Liver (tissue), 9 donors: Measurements from ENCODE around the gene TYMP. TPM values are rescaled to one million over a fixed set of nuclear protein-coding genes. Genes with fewer than 3 reads are reported as not detected.

ENCODE experiments used
- DNase-seq: peaks from one replicate; pipeline ENCODE4 v3.0.0-alpha.2; 2017; ENCODE audit warnings: low spot score
- H3K27ac ChIP-seq, 2 donors: one replicate each; pipeline ENCODE4 v1.7.0; 2013; ENCODE audit warnings: inconsistent platforms in 2 of 2, low read length in 2 of 2, control low read depth in 1 of 2, low read depth in 1 of 2, mild to moderate bottlenecking in 1 of 2
- H3K27me3 ChIP-seq, 4 donors: one replicate each; pipeline versions ENCODE4 v1.6.1 to v1.7.0; 2013; ENCODE audit warnings: low read length in 3 of 4, inconsistent platforms in 1 of 4, mild to moderate bottlenecking in 1 of 4, moderate library complexity in 1 of 4; ENCODE audit not compliant: control insufficient read depth in 4 of 4, insufficient read depth in 4 of 4
- H3K36me3 ChIP-seq, 4 donors: one replicate each; pipeline versions ENCODE4 v1.6.1 to v1.7.0; 2013; ENCODE audit warnings: low read length in 3 of 4, mild to moderate bottlenecking in 3 of 4, low read depth in 1 of 4, moderate library complexity in 1 of 4; ENCODE audit not compliant: control insufficient read depth in 4 of 4, insufficient read depth in 3 of 4
- H3K4me1 ChIP-seq, 4 donors: one replicate each; pipeline versions ENCODE4 v1.6.1 to v1.7.0; 2013; ENCODE audit warnings: low read length in 3 of 4, mild to moderate bottlenecking in 3 of 4, moderate library complexity in 1 of 4; ENCODE audit not compliant: control insufficient read depth in 4 of 4, insufficient read depth in 4 of 4
- H3K4me3 ChIP-seq, 3 donors: one replicate each; pipeline versions ENCODE4 v1.6.1 to v1.7.0; 2013; ENCODE audit warnings: low read length in 3 of 3, control low read depth in 1 of 3, low read depth in 1 of 3, mild to moderate bottlenecking in 1 of 3
- H3K9ac ChIP-seq, 2 donors: one replicate each; pipeline ENCODE4 v1.7.0; 2013; ENCODE audit warnings: low read length in 2 of 2, mild to moderate bottlenecking in 2 of 2, moderate library complexity in 2 of 2, control low read depth in 1 of 2, low read depth in 1 of 2
- H3K9me3 ChIP-seq, 4 donors: one replicate each; pipeline versions ENCODE4 v1.6.1 to v1.7.0; 2013; ENCODE audit warnings: low read length in 3 of 4; ENCODE audit not compliant: control insufficient read depth in 4 of 4
- CTCF ChIP-seq: fragments of 150-350 bp; IDR thresholded peaks from 2 replicates; pipeline ENCODE4 v1.5.1; 2017; ENCODE audit warnings: improper control_type of control experiment, low read depth, low read length; ENCODE audit not compliant: missing input control
- EGR1 ChIP-seq, 2 donors: IDR thresholded peaks; 2 replicates each; pipeline ENCODE4 v1.6.1; 2016 to 2018; ENCODE audit warnings: antibody characterized with exemption in 2 of 2, low read depth in 2 of 2
- FOXA1 ChIP-seq: IDR thresholded peaks from 2 replicates; pipeline ENCODE4 v1.6.1; 2016; ENCODE audit warnings: antibody characterized with exemption
- FOXA2 ChIP-seq: IDR thresholded peaks from 2 replicates; pipeline ENCODE4 v1.6.1; 2016; ENCODE audit warnings: antibody characterized with exemption
- GABPA ChIP-seq, 2 donors: IDR thresholded peaks in 1 of 2; conservative IDR thresholded peaks in 1 of 2; 2 replicates each; pipeline ENCODE4 v1.6.1; 2016; ENCODE audit warnings: antibody characterized with exemption in 2 of 2, mild to moderate bottlenecking in 1 of 2, moderate library complexity in 1 of 2
- HNF4A ChIP-seq, 2 donors: conservative IDR thresholded peaks; 2 replicates each; pipeline ENCODE4 v1.6.1; 2016; ENCODE audit warnings: antibody characterized with exemption in 2 of 2, mild to moderate bottlenecking in 2 of 2
- HNF4G ChIP-seq: IDR thresholded peaks from 2 replicates; pipeline ENCODE4 v1.6.1; 2016; ENCODE audit warnings: antibody characterized with exemption
- JUND ChIP-seq, 2 donors: IDR thresholded peaks; 2 replicates each; pipeline ENCODE4 v1.6.1; 2016; ENCODE audit warnings: antibody characterized with exemption in 2 of 2
- RAD21 ChIP-seq, 2 donors: IDR thresholded peaks; 2 replicates each; pipeline ENCODE4 v1.6.1; 2016; ENCODE audit warnings: antibody characterized with exemption in 2 of 2, mild to moderate bottlenecking in 2 of 2
- RXRA ChIP-seq, 2 donors: IDR thresholded peaks; 2 replicates each; pipeline ENCODE4 v1.6.1; 2017 to 2018; ENCODE audit warnings: antibody characterized with exemption in 2 of 2, mild to moderate bottlenecking in 1 of 2
- SP1 ChIP-seq: IDR thresholded peaks from 2 replicates; pipeline ENCODE4 v1.6.1; 2018; ENCODE audit warnings: antibody characterized with exemption, mild to moderate bottlenecking
- TAF1 ChIP-seq: conservative IDR thresholded peaks from 2 replicates; pipeline ENCODE4 v1.6.1; 2016; ENCODE audit warnings: antibody characterized with exemption, mild to moderate bottlenecking
- YY1 ChIP-seq: IDR thresholded peaks from 2 replicates; pipeline ENCODE4 v1.6.1; 2016; ENCODE audit warnings: antibody characterized with exemption, mild to moderate bottlenecking
- ZBTB33 ChIP-seq: IDR thresholded peaks from 2 replicates; pipeline ENCODE4 v1.6.1; 2016; ENCODE audit warnings: antibody characterized with exemption
- WGBS: extraction: QIAGEN DNeasy Blood & Tissue Kit; methylation state at CpG from one replicate; pipeline ENCODE4 v1.1.7; 2013; 5-methylcytosine and 5-hydroxymethylcytosine counted together
- polyA plus RNA-seq, 2 donors: library from polyadenylated mRNA; stranded (reverse) in 1 of 2; unstranded in 1 of 2; fragments of 200-250 nt in 1 of 2; fragments of >200 nt in 1 of 2; fragmentation: Nextera tagmentation in 1 of 2; extraction: Ambion mirVana in 1 of 2; gene quantifications; one replicate each; pipeline versions ENCODE4 v1.2.1 to v1.2.3, GENCODE V29; 2013 to 2015
- total RNA-seq, 2 donors: library from RNA; depleted of rRNA; stranded (reverse); fragments of >200 nt; gene quantifications; one replicate each; pipeline ENCODE4 v1.2.3, GENCODE V29; 2014
- TF ChIP-seq, protein P1 (sequence below): IDR thresholded peaks from 2 replicates; pipeline ENCODE4 v1.6.1; 2016; ENCODE audit warnings: antibody characterized with exemption, mild to moderate bottlenecking
- TF ChIP-seq, protein P2 (sequence below): IDR thresholded peaks from 2 replicates; pipeline ENCODE4 v1.6.1; 2016; ENCODE audit warnings: antibody characterized with exemption
- donor health status: healthy.
- donor health status: healthy.
- donor health status: healthy.
- donor health status: healthy.
- donor health status: healthy.

Gene TYMP
- total and polyA plus RNA-seq, 4 donors, result 34.0 to 109 (median 65.5) TPM

- Histone ChIP-seq H3K9ac (no peak overlapping the region), H3K9me3 (no peaks in the 10 kb centered on the region), H3K27me3 (no peaks in the 10 kb centered on the region), H3K4me1 (peaks cover 0 to 27% (median 8%) of the 10 kb centered on the region in 4 donors), H3K27ac (no peak overlapping the region), H3K36me3 (peaks cover 0 to 1% (median 0%) of the 10 kb centered on the region in 4 donors), H3K4me3 (peak overlapping the region in 1 of 3 donors; percentile 66)
- 7% methylated on average over 45 of the region's 45 CpGs for WGBS
- no peak for TF ChIP-seq CTCF
- TF ChIP-seq JUND (IDR thresholded peaks at IDR 0.05), result no peak
- TF ChIP-seq EGR1 (IDR thresholded peaks at IDR 0.05; ENCODE audit: low read depth in 2 of 2), result no peak
- no peak for TF ChIP-seq HNF4A (conservative IDR thresholded peaks at IDR 0.05)
- TF ChIP-seq, protein P1, sequence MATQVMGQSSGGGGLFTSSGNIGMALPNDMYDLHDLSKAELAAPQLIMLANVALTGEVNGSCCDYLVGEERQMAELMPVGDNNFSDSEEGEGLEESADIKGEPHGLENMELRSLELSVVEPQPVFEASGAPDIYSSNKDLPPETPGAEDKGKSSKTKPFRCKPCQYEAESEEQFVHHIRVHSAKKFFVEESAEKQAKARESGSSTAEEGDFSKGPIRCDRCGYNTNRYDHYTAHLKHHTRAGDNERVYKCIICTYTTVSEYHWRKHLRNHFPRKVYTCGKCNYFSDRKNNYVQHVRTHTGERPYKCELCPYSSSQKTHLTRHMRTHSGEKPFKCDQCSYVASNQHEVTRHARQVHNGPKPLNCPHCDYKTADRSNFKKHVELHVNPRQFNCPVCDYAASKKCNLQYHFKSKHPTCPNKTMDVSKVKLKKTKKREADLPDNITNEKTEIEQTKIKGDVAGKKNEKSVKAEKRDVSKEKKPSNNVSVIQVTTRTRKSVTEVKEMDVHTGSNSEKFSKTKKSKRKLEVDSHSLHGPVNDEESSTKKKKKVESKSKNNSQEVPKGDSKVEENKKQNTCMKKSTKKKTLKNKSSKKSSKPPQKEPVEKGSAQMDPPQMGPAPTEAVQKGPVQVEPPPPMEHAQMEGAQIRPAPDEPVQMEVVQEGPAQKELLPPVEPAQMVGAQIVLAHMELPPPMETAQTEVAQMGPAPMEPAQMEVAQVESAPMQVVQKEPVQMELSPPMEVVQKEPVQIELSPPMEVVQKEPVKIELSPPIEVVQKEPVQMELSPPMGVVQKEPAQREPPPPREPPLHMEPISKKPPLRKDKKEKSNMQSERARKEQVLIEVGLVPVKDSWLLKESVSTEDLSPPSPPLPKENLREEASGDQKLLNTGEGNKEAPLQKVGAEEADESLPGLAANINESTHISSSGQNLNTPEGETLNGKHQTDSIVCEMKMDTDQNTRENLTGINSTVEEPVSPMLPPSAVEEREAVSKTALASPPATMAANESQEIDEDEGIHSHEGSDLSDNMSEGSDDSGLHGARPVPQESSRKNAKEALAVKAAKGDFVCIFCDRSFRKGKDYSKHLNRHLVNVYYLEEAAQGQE, result no peak
- TF ChIP-seq, protein P2, sequence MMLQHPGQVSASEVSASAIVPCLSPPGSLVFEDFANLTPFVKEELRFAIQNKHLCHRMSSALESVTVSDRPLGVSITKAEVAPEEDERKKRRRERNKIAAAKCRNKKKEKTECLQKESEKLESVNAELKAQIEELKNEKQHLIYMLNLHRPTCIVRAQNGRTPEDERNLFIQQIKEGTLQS, result no peak
- TF ChIP-seq SP1, result no peak
- TF ChIP-seq TAF1, result no peak
- TF ChIP-seq FOXA1, result no peak
- DNase-seq, result no peak
These were observed 48.8 kb downstream of the TYMP start for GRCh38 chr22:50481045-50481439.

DNA sequence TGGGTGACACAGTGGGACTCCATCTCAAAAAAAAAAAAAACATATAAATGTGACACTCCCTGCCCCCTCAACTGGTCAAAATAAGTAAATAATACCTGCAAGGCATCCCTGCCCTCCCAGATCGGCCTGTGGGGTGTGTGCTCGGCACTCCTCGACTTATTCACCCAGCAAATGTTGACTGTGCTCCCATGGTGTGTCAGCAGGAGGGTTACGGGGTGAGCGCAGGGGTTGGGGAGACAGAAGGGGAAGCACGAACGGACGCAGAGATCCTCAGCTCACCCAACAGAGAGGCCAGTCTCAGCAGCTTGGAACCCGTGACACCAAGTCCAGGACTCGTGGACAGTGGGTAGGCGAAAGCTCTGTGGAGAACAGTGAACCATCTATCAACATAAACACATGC is 50.1 kb downstream of the TYMP start:
- Histone ChIP-seq H3K4me3 (no peak overlapping the region), H3K9ac (no peak overlapping the region), H3K4me1 (peaks cover 4 to 27% (median 7%) of the 10 kb centered on the region in 4 donors), H3K27ac (no peak overlapping the region), H3K27me3 (no peaks in the 10 kb centered on the region), H3K9me3 (no peaks in the 10 kb centered on the region), H3K36me3 (peaks cover 0 to 1% (median 0%) of the 10 kb centered on the region in 4 donors)
- DNase-seq, result no peak
- TF ChIP-seq YY1 (no peak), HNF4A (conservative IDR thresholded peaks at IDR 0.05) (no peak), FOXA2 (no peak), GABPA (IDR thresholded peaks at IDR 0.05 in 1 of 2, conservative IDR thresholded peaks at IDR 0.05 in 1 of 2) (no peak), CTCF (no peak), RAD21 (IDR thresholded peaks at IDR 0.05) (no peak), RXRA (IDR thresholded peaks at IDR 0.05) (no peak), HNF4G (no peak), TAF1 (no peak), ZBTB33 (no peak), SP1 (no peak)
- TF ChIP-seq, protein P2, result no peak
- TF ChIP-seq, protein P1, result no peak
- 72% methylated on average over 11 of the region's 11 CpGs for WGBS
